ENCODE measurements around the gene HASPIN.

- TF ChIP-seq CTCF (IDR thresholded peaks at IDR 0.05; ENCODE audit: low read depth, low read length) (no peak), MAX (IDR thresholded peaks at IDR 0.05; ENCODE audit: low read depth, low read length) (no peak), POLR2A (IDR thresholded peaks at IDR 0.05; ENCODE audit: extremely low read depth, insufficient read length) (no peak)
Observed at GRCh38 chr17:3675886-3676285, 47.8 kb upstream of the HASPIN start.

Measured in NB4 (cell line).